Measurements from ENCODE around the gene CFP.
"Not testable (repeated sequence)": the region's sequence is repeated elsewhere in the genome, so short reads cannot be mapped to it uniquely, and the experiment has no call there.

Gene CFP
- total RNA-seq, result 1.9 to 4.1 (median 3.5) reads per million in 4 donors

- DNase-seq, result peak in 1 of 5 donors; percentile 25
Measured at GRCh38 chrX:47629419-47630200, at the start of gene CFP. CFP (minus strand) TSS chrX:47629930; CDS start chrX:47629844, 86 bp downstream.

- not testable (repeated sequence) for DNase-seq
Measured at GRCh38 chrX:47675959-47676859, 46.5 kb upstream of the CFP start.

GRCh38 chrX:47674776-47675175, 45.0 kb upstream of the CFP start:
- no peak for DNase-seq

GRCh38 chrX:47665797-47666196, 36.1 kb upstream of the CFP start:
- DNase-seq, result not testable (repeated sequence)

GRCh38 chrX:47664737-47665136, 35.0 kb upstream of the CFP start:
- DNase-seq, result no peak

- peak in 1 of 5 donors; percentile 40 for DNase-seq
Measured at GRCh38 chrX:47662144-47662657, 32.5 kb upstream of the CFP start.

GRCh38 chrX:47661539-47661938, 31.8 kb upstream of the CFP start:
- no peak for DNase-seq

GRCh38 chrX:47659421-47659726, 29.6 kb upstream of the CFP start:
- DNase-seq, result no peak

- DNase-seq, result peak; percentile 84 to 95 (median 91)
Measured at GRCh38 chrX:47658684-47659420, 29.1 kb upstream of the CFP start, which contains the start of gene UXT. UXT (minus strand) TSS chrX:47659180; CDS start chrX:47658927, 253 bp downstream.

- no peak for DNase-seq
Measured at GRCh38 chrX:47658301-47658683, 28.6 kb upstream of the CFP start.

GRCh38 chrX:47651043-47651905, 21.5 kb upstream of the CFP start:
- DNase-seq, result no peak

GRCh38 chrX:47650164-47651042, 20.7 kb upstream of the CFP start, which contains the start of gene ELK1:
ELK1 (minus strand) TSS chrX:47650563; CDS start chrX:47641441, 9,122 bp downstream.
- peak; percentile 74 to 96 (median 84) for DNase-seq

GRCh38 chrX:47649781-47650163, 20.0 kb upstream of the CFP start:
- DNase-seq, result no peak

GRCh38 chrX:47649271-47649670, 19.5 kb upstream of the CFP start:
- no peak for DNase-seq

- peak in 1 of 5 donors; percentile 66 for DNase-seq
Measured at GRCh38 chrX:47648376-47648775, 18.6 kb upstream of the CFP start.

- DNase-seq, result no peak
Measured at GRCh38 chrX:47646636-47647035, 16.9 kb upstream of the CFP start.

GRCh38 chrX:47645530-47645929, 15.8 kb upstream of the CFP start:
- no peak for DNase-seq

GRCh38 chrX:47644557-47645091, 14.9 kb upstream of the CFP start:
- no peak for DNase-seq

GRCh38 chrX:47643926-47644325, 14.2 kb upstream of the CFP start:
- no peak for DNase-seq

GRCh38 chrX:47638816-47639215, 9.1 kb upstream of the CFP start:
- no peak for DNase-seq

Measured in T-helper 1 cell (primary cell).